Smooth muscle cell (in vitro differentiated cells): Measurements from ENCODE around the gene BLTP3A. TPM values are rescaled to one million over a fixed set of nuclear protein-coding genes. Genes with fewer than 3 reads are reported as not detected.
"Not testable (repeated sequence)": the region's sequence is repeated elsewhere in the genome, so short reads cannot be mapped to it uniquely, and the experiment has no call there.

ENCODE experiments used
- DNase-seq: peaks from one replicate; lab custom pipeline; 2025; ENCODE audit not compliant: unreplicated experiment; lab: John Stamatoyannopoulos, UW
- H2AFZ ChIP-seq: fragments of 200-600 bp; sonication (generic); 2 replicates; pipeline ENCODE4 v1.6.0; 2016; ENCODE audit warnings: antibody characterized with exemption, low read depth, mild to moderate bottlenecking
- H3F3A ChIP-seq: fragments of 200-600 bp; sonication (generic); 2 replicates; pipeline ENCODE4 v1.6.0; 2017; ENCODE audit warnings: antibody characterized with exemption, low read depth
- H3K27ac ChIP-seq: fragments of 200-600 bp; sonication (generic); 2 replicates; pipeline ENCODE4 v1.5.1; 2016; ENCODE audit warnings: low read depth, mild to moderate bottlenecking
- H3K27me3 ChIP-seq: fragments of 200-600 bp; sonication (generic); 2 replicates; pipeline ENCODE4 v1.6.1; 2016; ENCODE audit warnings: low read depth, mild to moderate bottlenecking
- H3K36me3 ChIP-seq: fragments of 200-600 bp; sonication (generic); 2 replicates; pipeline ENCODE4 v1.5.1; 2016; ENCODE audit warnings: low read depth
- H3K4me1 ChIP-seq: fragments of 200-600 bp; sonication (generic); 2 replicates; pipeline ENCODE4 v1.5.1; 2016; ENCODE audit warnings: low read depth
- H3K4me2 ChIP-seq: fragments of 200-600 bp; sonication (generic); 2 replicates; pipeline ENCODE4 v1.6.0; 2016; ENCODE audit warnings: mild to moderate bottlenecking
- H3K4me3 ChIP-seq: fragments of 200-600 bp; sonication (generic); 2 replicates; pipeline ENCODE4 v1.5.1; 2016; ENCODE audit warnings: mild to moderate bottlenecking
- H3K79me2 ChIP-seq: fragments of 200-600 bp; sonication (generic); 2 replicates; pipeline ENCODE4 v1.6.0; 2016; ENCODE audit warnings: low read depth, mild to moderate bottlenecking
- H3K9ac ChIP-seq: fragments of 200-600 bp; sonication (generic); 2 replicates; pipeline ENCODE4 v1.6.0; 2016; ENCODE audit warnings: low read depth
- H3K9me3 ChIP-seq: fragments of 200-600 bp; sonication (generic); replicated peaks from 2 replicates; pipeline ENCODE4 v1.5.1; 2016; ENCODE audit warnings: low read depth
- H4K20me1 ChIP-seq: fragments of 200-600 bp; sonication (generic); 2 replicates; pipeline ENCODE4 v1.6.0; 2016; ENCODE audit warnings: low read depth
- WGBS: methylation state at CpG from one replicate; pipeline ENCODE4 v1.1.7; 2016; ENCODE audit warnings: low lambda C conversion rate; 5-methylcytosine and 5-hydroxymethylcytosine counted together
- polyA plus RNA-seq: library from polyadenylated mRNA; unstranded; fragments of >200 nt; fragmentation: Nextera tagmentation; extraction: Ambion mirVana; gene quantifications from 2 replicates; pipeline ENCODE4 v1.2.1, GENCODE V29; 2016
- total RNA-seq: library from RNA; depleted of rRNA; stranded (reverse); fragments of >200 nt; gene quantifications from 2 replicates; pipeline ENCODE4 v1.2.3, GENCODE V29; 2014
- TF ChIP-seq, protein P1 (sequence below): fragments of 200-600 bp; sonication (generic); IDR thresholded peaks from 2 replicates; pipeline ENCODE4 v1.5.1; 2017; ENCODE audit warnings: borderline replicate concordance, mild to moderate bottlenecking, antibody characterized with exemption; ENCODE audit not compliant: insufficient read depth, poor library complexity, severe bottlenecking

BLTP3A gene
- total and polyA plus RNA-seq, 2 experiments from 2014 or later: 1.0 to 5.2 TPM

DNA sequence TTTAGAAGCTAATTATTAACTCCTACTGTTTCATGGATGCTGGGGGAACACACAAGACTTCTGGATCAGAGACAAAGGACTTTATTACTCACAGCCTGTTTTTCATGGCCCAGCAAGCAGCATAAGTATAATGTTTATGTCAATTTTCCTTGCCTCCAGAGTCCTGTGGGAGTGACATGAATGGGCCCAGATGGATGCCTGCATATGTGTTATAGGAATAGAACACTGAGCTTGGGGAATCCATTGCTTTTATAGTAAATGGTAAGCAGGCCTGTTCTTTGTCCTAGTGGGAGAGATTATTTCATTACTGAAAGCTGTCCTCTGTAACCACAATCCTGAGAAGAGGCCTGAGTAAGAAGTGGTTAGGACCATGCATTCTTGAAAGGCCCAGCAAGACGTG, 25.6 kb downstream of the BLTP3A start:
- Histone ChIP-seq H3K4me2 (peak overlapping the region; percentile 39), H3F3A (no peaks in the 10 kb centered on the region), H3K27ac (peak overlapping the region; percentile 69), H3K36me3 (no peaks in the 10 kb centered on the region), H3K4me1 (peaks cover 4% of the 10 kb centered on the region), H4K20me1 (no peaks in the 10 kb centered on the region), H3K27me3 (no peaks in the 10 kb centered on the region), H2AFZ (peak overlapping the region; percentile 43), H3K9ac (peak overlapping the region; percentile 29), H3K79me2 (peaks cover 39% of the 10 kb centered on the region), H3K9me3 (no peaks in the 10 kb centered on the region), H3K4me3 (no peak overlapping the region)
- no peak for DNase-seq
- TF ChIP-seq, protein P1, sequence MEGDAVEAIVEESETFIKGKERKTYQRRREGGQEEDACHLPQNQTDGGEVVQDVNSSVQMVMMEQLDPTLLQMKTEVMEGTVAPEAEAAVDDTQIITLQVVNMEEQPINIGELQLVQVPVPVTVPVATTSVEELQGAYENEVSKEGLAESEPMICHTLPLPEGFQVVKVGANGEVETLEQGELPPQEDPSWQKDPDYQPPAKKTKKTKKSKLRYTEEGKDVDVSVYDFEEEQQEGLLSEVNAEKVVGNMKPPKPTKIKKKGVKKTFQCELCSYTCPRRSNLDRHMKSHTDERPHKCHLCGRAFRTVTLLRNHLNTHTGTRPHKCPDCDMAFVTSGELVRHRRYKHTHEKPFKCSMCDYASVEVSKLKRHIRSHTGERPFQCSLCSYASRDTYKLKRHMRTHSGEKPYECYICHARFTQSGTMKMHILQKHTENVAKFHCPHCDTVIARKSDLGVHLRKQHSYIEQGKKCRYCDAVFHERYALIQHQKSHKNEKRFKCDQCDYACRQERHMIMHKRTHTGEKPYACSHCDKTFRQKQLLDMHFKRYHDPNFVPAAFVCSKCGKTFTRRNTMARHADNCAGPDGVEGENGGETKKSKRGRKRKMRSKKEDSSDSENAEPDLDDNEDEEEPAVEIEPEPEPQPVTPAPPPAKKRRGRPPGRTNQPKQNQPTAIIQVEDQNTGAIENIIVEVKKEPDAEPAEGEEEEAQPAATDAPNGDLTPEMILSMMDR: no peak
- 15% methylated on average over 1 of the region's 1 CpG for WGBS

GRCh38 chr6:34818872-34819570, 27.1 kb downstream of the BLTP3A start:
- peaks cover 25% of the 10 kb centered on the region for H3K79me2 ChIP-seq
- not testable (repeated sequence) for H3K27me3 ChIP-seq, H3K9me3 ChIP-seq, H4K20me1 ChIP-seq, H3K36me3 ChIP-seq, H3K4me3 ChIP-seq, DNase-seq, H3F3A ChIP-seq, H3K4me2 ChIP-seq, H3K27ac ChIP-seq, H2AFZ ChIP-seq, H3K4me1 ChIP-seq, H3K9ac ChIP-seq
- WGBS: 78% methylated on average over 2 of the region's 4 CpGs

DNA sequence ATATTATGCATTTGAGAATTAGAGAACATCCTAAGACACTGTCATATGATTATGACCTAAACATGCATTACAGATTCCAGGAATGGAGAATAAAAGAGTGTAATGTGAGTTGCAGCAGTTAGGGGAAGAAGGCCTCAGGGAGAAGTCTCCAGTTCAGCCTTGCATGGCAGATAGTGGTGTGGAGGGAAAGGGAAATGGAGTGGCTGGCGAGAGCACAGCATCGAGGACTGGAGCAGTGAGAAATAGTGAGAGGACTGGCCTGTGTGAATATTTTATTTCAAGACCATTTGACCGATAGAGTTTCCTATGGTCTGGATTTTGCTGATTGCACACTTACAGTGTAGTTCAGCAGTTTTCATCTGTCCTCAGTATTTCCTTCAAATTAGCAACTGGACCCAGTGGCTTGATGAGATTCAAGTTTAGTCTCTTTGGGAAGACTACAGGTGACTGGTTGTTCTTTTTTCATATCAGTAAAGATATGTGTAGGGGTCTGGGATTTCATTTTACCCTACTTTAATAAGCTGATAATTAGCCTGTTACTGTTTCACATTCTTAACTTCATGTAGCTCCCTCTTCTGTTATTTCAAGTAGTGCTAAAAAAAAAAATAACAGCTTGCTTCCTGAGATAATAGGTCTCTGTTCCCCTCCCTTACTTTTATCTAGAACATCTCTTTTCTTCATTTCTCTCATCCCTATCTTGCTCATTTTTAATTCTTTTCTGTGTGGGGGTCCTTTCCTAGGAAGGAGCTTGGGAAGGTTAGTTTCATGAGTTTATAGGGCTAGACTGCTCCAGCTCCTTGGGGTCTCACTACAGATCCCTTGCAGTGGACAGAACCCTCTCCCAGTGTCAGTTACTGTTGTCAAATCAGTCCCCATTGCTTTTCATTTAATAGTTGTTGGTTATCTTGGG, 27.9 kb downstream of the BLTP3A start:
- Histone ChIP-seq H3K79me2 (peaks cover 17% of the 10 kb centered on the region), H3K27me3 (no peaks in the 10 kb centered on the region), H3K4me3 (no peak overlapping the region), H3K4me1 (peaks cover 4% of the 10 kb centered on the region), H3K36me3 (no peaks in the 10 kb centered on the region), H4K20me1 (no peaks in the 10 kb centered on the region), H3F3A (no peaks in the 10 kb centered on the region), H3K9me3 (no peaks in the 10 kb centered on the region), H2AFZ (no peak overlapping the region), H3K9ac (no peak overlapping the region), H3K27ac (no peak overlapping the region), H3K4me2 (no peak overlapping the region)
- DNase-seq: no peak
- TF ChIP-seq, protein P1: no peak
- WGBS: 90% methylated on average over 3 of the region's 3 CpGs

- DNase-seq: no peak
- 89% methylated on average over 2 of the region's 2 CpGs for WGBS
- Histone ChIP-seq H3K79me2 (no peaks in the 10 kb centered on the region), H3F3A (no peaks in the 10 kb centered on the region), H3K4me2 (no peak overlapping the region), H3K4me3 (no peak overlapping the region), H3K27me3 (no peaks in the 10 kb centered on the region), H3K4me1 (no peaks in the 10 kb centered on the region), H3K9ac (no peak overlapping the region), H3K36me3 (no peaks in the 10 kb centered on the region), H3K27ac (no peak overlapping the region), H4K20me1 (no peaks in the 10 kb centered on the region), H2AFZ (no peak overlapping the region), H3K9me3 (no peaks in the 10 kb centered on the region)
- TF ChIP-seq, protein P1: no peak
Measured at GRCh38 chr6:34829137-34829536, 37.3 kb downstream of the BLTP3A start.
